Gastroesophageal sphincter (tissue), 4 donors: ENCODE results near the gene PPP2R5B. TPM values are rescaled to one million over a fixed set of nuclear protein-coding genes. Genes with fewer than 3 reads are reported as not detected.

ENCODE experiments used
- ATAC-seq: fragments of 150-250 bp; one replicate; pipeline ENCODE4 v1.9.1; 2016; ENCODE audit warnings: mild to moderate bottlenecking, moderate library complexity
- H3K27ac ChIP-seq, 4 donors: fragments of 200-600 bp; sonication (generic) in 3 of 4; 1 replicate in 3 of 4; 2 replicates in 1 of 4; pipeline ENCODE4 v1.5.1; 2016 to 2019
- H3K27me3 ChIP-seq: fragments of 200-600 bp; sonication (generic); one replicate; pipeline ENCODE4 v1.5.1; 2019
- H3K36me3 ChIP-seq, 2 donors: fragments of 200-600 bp; sonication (generic); one replicate each; pipeline ENCODE4 v1.5.1; 2019; ENCODE audit warnings: control low read depth in 1 of 2
- H3K4me1 ChIP-seq, 3 donors: fragments of 200-600 bp; sonication (generic); 1 replicate in 2 of 3; 2 replicates in 1 of 3; pipeline ENCODE4 v1.5.1; 2016 to 2019; ENCODE audit warnings: control low read depth in 2 of 3
- H3K4me3 ChIP-seq, 2 donors: fragments of 200-600 bp; sonication (generic); one replicate each; pipeline ENCODE4 v1.5.1; 2019; ENCODE audit warnings: mild to moderate bottlenecking in 1 of 2, moderate library complexity in 1 of 2
- H3K9me3 ChIP-seq, 3 donors: fragments of 200-600 bp; sonication (generic); one replicate each; pipeline ENCODE4 v1.5.1; 2017 to 2019; ENCODE audit warnings: control low read depth in 2 of 3
- CTCF ChIP-seq, 4 experiments: fragments of 200-600 bp in 2 of 4; fragments of 450-650 bp in 2 of 4; sonication (generic) in 1 of 4; IDR thresholded peaks; one replicate each; pipeline ENCODE4 v1.5.1; 2017 to 2019; ENCODE audit warnings: antibody characterized with exemption in 4 of 4, mild to moderate bottlenecking in 2 of 4, moderate library complexity in 2 of 4
- EP300 ChIP-seq: sonication (generic); formaldehyde crosslinking; IDR thresholded peaks from one replicate; pipeline ENCODE4 v1.6.1; 2017; ENCODE audit warnings: antibody characterized with exemption, mild to moderate bottlenecking
- POLR2A ChIP-seq, 2 donors: fragments of 450-650 bp; IDR thresholded peaks; one replicate each; pipeline ENCODE4 v1.6.1; 2017; ENCODE audit warnings: antibody characterized with exemption in 2 of 2, mild to moderate bottlenecking in 2 of 2, moderate library complexity in 1 of 2
- POLR2AphosphoS5 ChIP-seq: sonication (generic); formaldehyde crosslinking; IDR thresholded peaks from one replicate; pipeline ENCODE4 v1.6.1; 2017; ENCODE audit warnings: antibody characterized with exemption
- WGBS, 2 donors: methylation state at CpG; one replicate each; pipeline ENCODE4 v1.1.5; 2018; ENCODE audit warnings: low coverage in 1 of 2; 5-methylcytosine and 5-hydroxymethylcytosine counted together
- total RNA-seq, 4 donors: library from RNA; depleted of rRNA; stranded (reverse); fragments of >200 nt; gene quantifications; one replicate each; pipeline ENCODE4 v1.1.0, GENCODE V29; 2016

Gene PPP2R5B
- total RNA-seq, 4 donors from 2014 or later, result 20.3 to 41.2 (median 27.0) TPM

DNA sequence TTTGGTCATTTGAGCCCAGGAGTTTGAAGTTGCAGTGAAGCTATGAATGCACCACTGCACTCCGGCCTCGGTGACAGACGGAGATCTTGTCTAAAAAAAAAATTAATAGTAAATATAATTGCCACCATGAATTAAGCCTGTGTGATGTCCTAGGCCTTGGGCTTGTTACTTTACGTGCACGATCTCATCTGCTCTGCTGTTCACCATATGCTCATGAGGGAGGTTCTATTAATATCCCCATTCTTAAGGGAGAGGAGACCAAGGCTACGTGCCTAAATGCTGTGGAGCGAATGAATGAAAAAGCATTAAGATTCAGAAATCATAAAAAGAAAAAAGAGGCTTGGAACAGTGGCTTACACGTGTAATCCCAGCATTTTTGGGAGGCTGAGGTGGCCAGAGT is 4.9 kb upstream of the PPP2R5B start:
- Histone ChIP-seq H3K36me3 (peaks cover 0 to 1% of the 10 kb centered on the region in 2 donors), H3K27me3 (no peaks in the 10 kb centered on the region), H3K9me3 (no peaks in the 10 kb centered on the region), H3K4me1 (peaks cover 2 to 53% (median 25%) of the 10 kb centered on the region in 3 donors), H3K4me3 (no peak overlapping the region), H3K27ac (no peak overlapping the region)
- TF ChIP-seq POLR2A (IDR thresholded peaks at IDR 0.05), result no peak
- TF ChIP-seq POLR2AphosphoS5, result no peak
- no peak for TF ChIP-seq EP300
- TF ChIP-seq CTCF (IDR thresholded peaks at IDR 0.05), result no peak
- 72% methylated on average over 8 of the region's 8 CpGs; no CpG with 5 or more reads in 1 of the 2 donors for WGBS, 2 donors
- no peak for ATAC-seq

DNA sequence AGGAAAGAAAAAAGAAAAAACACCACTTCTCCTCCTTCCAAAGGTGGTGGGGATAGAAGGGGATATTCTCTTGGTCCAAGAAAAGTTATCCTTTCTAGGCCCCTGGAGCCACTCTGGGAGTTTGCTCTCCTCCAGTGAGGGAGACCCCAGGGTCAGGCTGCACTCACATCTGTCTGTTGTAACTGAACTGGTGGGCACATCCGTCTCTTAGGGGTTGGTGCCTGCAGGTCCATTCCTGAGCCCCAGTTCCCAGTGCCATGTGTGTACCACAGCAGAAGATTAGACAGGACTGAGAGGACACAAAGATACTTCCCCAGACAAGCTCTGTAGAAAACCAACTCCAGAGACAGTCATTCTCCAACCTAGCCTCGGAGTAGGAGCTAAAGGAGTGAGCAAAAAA is 4.4 kb upstream of the PPP2R5B start:
- no peak for ATAC-seq
- no peak overlapping the region for H3K27ac ChIP-seq
- H3K27me3 ChIP-seq, result no peaks in the 10 kb centered on the region
- H3K4me3 ChIP-seq, result no peak overlapping the region
- H3K36me3 ChIP-seq, result no peaks in the 10 kb centered on the region
- no peaks in the 10 kb centered on the region for H3K9me3 ChIP-seq
- 88 to 89% methylated on average over 1 of the region's 2 CpGs for whole genome bisulfite sequencing, 2 donors
- H3K4me1 ChIP-seq, result peaks cover 2 to 50% (median 26%) of the 10 kb centered on the region in 3 donors
- TF ChIP-seq EP300 (no peak), CTCF (IDR thresholded peaks at IDR 0.05) (no peak), POLR2AphosphoS5 (no peak), POLR2A (IDR thresholded peaks at IDR 0.05) (no peak)

DNA sequence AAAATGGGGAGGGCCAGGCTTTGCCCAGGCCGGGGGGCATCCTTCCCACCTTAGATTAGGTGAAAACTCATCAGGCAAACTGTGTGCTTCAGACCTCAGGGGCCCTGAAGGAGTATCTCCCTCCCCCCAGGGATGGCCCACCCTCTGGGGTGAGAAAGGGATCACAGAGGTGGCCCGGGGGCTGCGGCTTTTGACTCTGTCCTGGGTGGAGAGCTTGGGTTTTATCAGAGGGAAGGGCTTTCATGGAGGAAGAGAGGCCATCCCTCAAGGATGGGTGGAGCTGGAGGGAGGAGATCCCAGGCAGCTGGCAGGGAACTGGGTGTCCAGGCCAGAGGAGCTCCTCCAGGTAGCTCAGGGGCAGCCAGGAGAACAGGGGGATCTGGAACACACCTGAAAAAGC is 3.1 kb upstream of the PPP2R5B start:
- no peak overlapping the region for H3K4me3 ChIP-seq
- H3K36me3 ChIP-seq, result no peaks in the 10 kb centered on the region
- no CpG with 5 or more reads among the region's 3 CpGs for WGBS, 2 donors
- no peak for ATAC-seq
- H3K27me3 ChIP-seq, result no peaks in the 10 kb centered on the region
- H3K9me3 ChIP-seq, result no peaks in the 10 kb centered on the region
- H3K4me1 ChIP-seq, result peaks cover 0 to 50% (median 28%) of the 10 kb centered on the region in 3 donors
- H3K27ac ChIP-seq, result no peak overlapping the region
- TF ChIP-seq POLR2A (IDR thresholded peaks at IDR 0.05), result no peak
- TF ChIP-seq CTCF (IDR thresholded peaks at IDR 0.05), result no peak
- TF ChIP-seq EP300, result no peak
- no peak for TF ChIP-seq POLR2AphosphoS5

DNA sequence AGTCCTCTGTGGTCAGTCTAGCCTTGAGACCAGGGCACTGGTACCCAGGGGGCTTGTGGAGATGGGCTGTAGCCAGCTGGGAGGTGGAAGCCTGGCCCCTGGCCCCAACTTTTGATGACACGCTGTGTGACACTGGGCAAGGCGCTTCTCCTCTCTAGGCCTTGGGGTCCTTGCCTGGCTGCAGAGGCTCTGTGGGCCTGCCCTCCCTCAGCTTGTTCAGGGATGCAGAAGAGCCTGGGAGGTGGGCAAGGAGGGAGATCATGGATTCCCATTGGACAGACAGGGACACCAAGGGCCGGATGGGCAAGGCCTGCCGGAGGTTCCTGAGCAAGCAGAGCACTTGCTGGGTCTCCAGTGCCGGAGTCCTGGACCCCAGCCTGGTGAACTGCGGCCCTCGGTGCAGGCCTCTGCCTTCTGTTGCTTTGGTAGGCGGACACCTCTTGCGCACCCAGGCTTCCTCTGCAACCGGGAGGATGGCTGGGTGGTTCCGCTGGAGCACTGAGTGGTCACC is 1.3 kb upstream of the PPP2R5B start:
- WGBS, 2 donors, result no CpG with 5 or more reads among the region's 11 CpGs
- peaks cover 0 to 47% (median 24%) of the 10 kb centered on the region in 3 donors for H3K4me1 ChIP-seq
- peaks cover 0 to 17% of the 10 kb centered on the region in 2 donors for H3K36me3 ChIP-seq
- no peaks in the 10 kb centered on the region for H3K9me3 ChIP-seq
- H3K27ac ChIP-seq, result peak overlapping the region in 3 of 4 donors; percentile 91 to 97 (median 95)
- TF ChIP-seq CTCF (IDR thresholded peaks at IDR 0.05), result no peak
- TF ChIP-seq POLR2A (IDR thresholded peaks at IDR 0.05), result no peak
- no peak for TF ChIP-seq EP300
- TF ChIP-seq POLR2AphosphoS5, result no peak
- peak overlapping the region in 1 of 2 donors; percentile 97 for H3K4me3 ChIP-seq
- no peaks in the 10 kb centered on the region for H3K27me3 ChIP-seq
- ATAC-seq, result no peak

- no peak for ATAC-seq
- WGBS, 2 donors, result no CpG with 5 or more reads among the region's 24 CpGs
- no peak for TF ChIP-seq CTCF (IDR thresholded peaks at IDR 0.05)
- no peak for TF ChIP-seq POLR2A (IDR thresholded peaks at IDR 0.05)
- no peak for TF ChIP-seq EP300
- no peak for TF ChIP-seq POLR2AphosphoS5
Measured at GRCh38 chr11:64924910-64925284, 408 bp downstream of the PPP2R5B start.

More at GRCh38 chr11:64924910-64925284, 408 bp downstream of the PPP2R5B start:
- Histone ChIP-seq H3K27me3 (no peaks in the 10 kb centered on the region), H3K27ac (peak overlapping the region; percentile 81 to 97 (median 93)), H3K36me3 (peaks cover 0 to 34% of the 10 kb centered on the region in 2 donors), H3K4me3 (peak overlapping the region; percentile 95 to 97), H3K4me1 (peaks cover 0 to 36% (median 20%) of the 10 kb centered on the region in 3 donors), H3K9me3 (no peaks in the 10 kb centered on the region)
